ENCODE results near the gene SMIM26.
A peak's percentile ranks its signal among the peaks of the same experiment; 100 is the strongest.

Gene SMIM26

DNA sequence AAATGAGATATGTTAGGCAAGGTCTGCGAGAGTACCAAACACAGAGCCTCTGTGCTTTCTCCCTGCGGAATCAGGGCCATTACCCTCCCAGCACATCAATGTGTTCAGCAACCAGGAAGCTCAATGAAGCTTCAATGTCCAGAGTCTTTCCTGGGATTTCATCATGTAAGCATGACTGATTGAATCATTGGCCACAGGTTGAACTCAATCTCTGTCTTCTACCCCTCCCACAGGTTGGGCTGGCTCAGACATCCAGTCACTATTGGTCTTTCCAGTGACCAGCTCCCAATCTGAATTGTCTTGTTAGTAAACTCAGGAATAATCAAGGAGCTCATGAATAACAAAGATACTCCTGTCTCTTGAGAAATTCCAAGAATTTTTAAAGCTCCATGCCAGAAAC, 17.9 kb downstream of the SMIM26 start:
- DNase-seq (ENCODE audit: low read depth in 2 of 2): peak; percentile 40 to 44

- DNase-seq (ENCODE audit: low read depth in 2 of 2): peak; percentile 59 to 63
Measured at GRCh38 chr20:18587665-18588573, 20.7 kb downstream of the SMIM26 start, which contains the start of gene DTD1. TSS of gene DTD1 (plus strand) at chr20:18588054. CDS start at chr20:18588073, 19 bp downstream.

GRCh38 chr20:18588574-18588933, 21.3 kb downstream of the SMIM26 start:
- no peak for DNase-seq (ENCODE audit: low read depth in 2 of 2)

GRCh38 chr20:18589941-18590674, 22.9 kb downstream of the SMIM26 start:
- no peak for DNase-seq (ENCODE audit: low read depth in 2 of 2)

DNA sequence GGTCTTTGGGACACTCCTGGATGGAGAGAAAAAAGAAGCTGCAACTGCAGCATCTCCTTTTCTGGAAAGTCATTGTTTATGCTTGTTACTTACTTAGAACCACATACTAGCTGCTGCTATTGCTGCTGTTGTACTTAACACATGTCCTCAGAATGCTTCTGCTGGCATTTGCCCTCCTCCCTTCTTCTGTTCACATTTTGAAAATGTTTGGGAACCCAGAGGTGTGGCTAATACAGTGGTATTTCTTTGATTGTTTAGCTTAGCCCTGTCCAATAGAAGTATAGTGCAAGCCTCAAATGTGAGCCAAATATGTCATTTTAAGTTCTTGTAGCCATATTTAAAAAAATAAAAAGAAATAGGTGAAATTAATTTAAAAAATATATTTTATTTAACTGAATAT, 29.0 kb downstream of the SMIM26 start:
- no peak for DNase-seq (ENCODE audit: low read depth in 2 of 2)

- no peak for DNase-seq (ENCODE audit: low read depth in 2 of 2)
Measured at GRCh38 chr20:18609741-18610140, 42.5 kb downstream of the SMIM26 start.

GRCh38 chr20:18611492-18611891, 44.3 kb downstream of the SMIM26 start:
- DNase-seq (ENCODE audit: low read depth in 2 of 2): no peak

- DNase-seq (ENCODE audit: low read depth in 2 of 2): no peak
Measured at GRCh38 chr20:18613553-18613952, 46.3 kb downstream of the SMIM26 start.

DNA sequence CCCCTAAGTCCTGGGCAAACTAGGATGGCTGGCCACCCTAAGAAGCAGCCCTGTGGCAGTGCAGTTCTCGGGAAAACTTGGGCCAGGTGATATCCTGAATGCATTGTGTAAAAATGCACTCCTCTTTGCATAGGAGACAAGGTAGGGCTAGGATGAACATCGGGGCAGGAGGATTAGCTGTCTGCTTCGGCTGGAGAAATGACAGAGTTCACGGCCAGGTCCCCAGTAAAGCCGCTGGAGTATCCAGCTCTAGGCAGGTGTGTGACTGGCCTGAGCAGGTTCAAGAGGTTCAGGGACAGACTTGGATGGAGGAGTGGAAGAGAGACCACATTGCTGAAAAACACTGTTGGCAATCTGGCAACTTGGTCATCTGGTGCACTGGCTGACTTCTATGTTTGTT, 47.0 kb downstream of the SMIM26 start:
- DNase-seq (ENCODE audit: low read depth in 2 of 2): no peak

DNA sequence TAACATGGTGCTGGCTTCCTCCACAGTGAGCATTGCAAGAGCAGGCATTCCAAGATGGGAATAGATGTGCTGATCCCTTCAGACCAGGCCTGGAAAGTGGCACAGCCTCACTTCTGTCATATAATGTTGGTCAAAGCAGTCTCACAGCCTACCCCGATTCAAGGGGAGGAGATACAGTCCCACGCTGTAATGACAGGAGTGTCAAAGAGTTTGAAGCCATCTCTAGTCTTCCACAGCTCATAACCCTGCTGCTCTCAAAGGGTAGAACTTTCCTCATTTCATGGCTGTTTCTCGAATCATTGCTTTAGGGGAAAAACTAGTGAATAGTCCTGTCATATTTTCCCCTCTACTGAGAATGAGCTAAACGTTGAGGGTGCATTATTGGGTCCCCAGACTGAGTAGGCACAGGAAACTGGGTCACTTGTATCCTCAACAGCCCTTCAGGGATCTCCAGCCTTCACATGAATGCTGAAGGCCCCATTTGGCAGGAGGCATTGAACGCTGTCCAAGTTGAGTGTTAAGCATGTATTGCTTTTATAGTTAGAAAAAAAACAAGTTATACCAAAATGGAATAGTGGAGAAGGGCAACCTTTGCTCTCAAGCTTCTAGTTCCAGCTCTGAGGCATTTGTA, 47.9 kb downstream of the SMIM26 start:
- DNase-seq (ENCODE audit: low read depth in 2 of 2): no peak

All from fibroblast of skin of left quadriceps (primary cell).